ENCODE data around the gene VSTM2A. TPM values are rescaled to one million over a fixed set of nuclear protein-coding genes. Genes with fewer than 3 reads are reported as not detected.

Gene VSTM2A
- total RNA-seq, 4 donors from 2014 or later = 0.20 TPM; not detected in 3

GRCh38 chr7:54615537-54615936, 73.4 kb downstream of the VSTM2A start:
- H3K9me3 ChIP-seq = no peaks in the 10 kb centered on the region
- H3K27ac ChIP-seq = no peak overlapping the region
- TF ChIP-seq CTCF (IDR thresholded peaks at IDR 0.05) = no peak
- 82 to 95% methylated on average over 2 of the region's 2 CpGs for WGBS, 2 donors
- H3K4me3 ChIP-seq (replicated peaks in 1 of 3) = no peak overlapping the region
- H3K36me3 ChIP-seq = no peaks in the 10 kb centered on the region
- H3K4me1 ChIP-seq = no peaks in the 10 kb centered on the region
- H3K27me3 ChIP-seq = no peaks in the 10 kb centered on the region
- DNase-seq = no peak
- intact Hi-C loops (cut with DNase I) = no loop called here

Small RNA genes lying within 50 kb of the gene (small RNA-seq; reads per million reads assigned to genes)
- not detected for gene RNU6-1125P

Other genes with a start within 250 kb of the VSTM2A start
- 100 to 1,000 TPM; 226 to 422 (median 267) TPM for gene SEC61G, start 216.8 kb downstream of the VSTM2A start, total RNA-seq

Data from thyroid gland (tissue), 4 donors.